GM19099 (cell line): ENCODE measurements around the gene IBSP.

ENCODE experiments used
- POLR2A ChIP-seq: IDR thresholded peaks from 3 replicates; pipeline ENCODE4 v1.6.1; 2011; ENCODE audit warnings: low read depth; ENCODE audit not compliant: insufficient read length; ENCODE audit errors: extremely low read depth

Gene IBSP

DNA sequence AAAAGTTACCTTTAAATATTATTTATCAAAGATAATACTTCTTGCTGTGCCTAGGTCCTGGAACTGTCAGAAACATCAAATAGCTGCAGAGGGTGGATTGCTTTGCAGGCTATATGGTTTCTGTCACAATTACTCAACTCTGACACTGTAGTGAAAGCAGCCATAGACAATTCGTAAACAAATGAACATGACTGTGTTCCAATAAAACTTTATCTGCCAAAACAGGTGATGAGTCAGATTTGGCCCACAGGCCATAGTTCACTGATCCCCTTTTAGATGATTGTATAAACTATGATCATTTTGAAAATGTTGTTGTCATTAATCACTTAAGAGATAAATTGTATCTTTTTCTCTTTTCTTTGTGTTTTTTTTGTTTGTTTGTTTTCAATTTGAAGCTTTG is 25.0 kb downstream of the IBSP start:
- no peak for TF ChIP-seq POLR2A

- no peak for TF ChIP-seq POLR2A
These were observed 33.3 kb downstream of the IBSP start, which contains the start of gene MEPE for GRCh38 chr4:87832669-87833068. Gene MEPE (plus strand): TSS chr4:87832969. CDS start chr4:87834715, 1,746 bp downstream.

DNA sequence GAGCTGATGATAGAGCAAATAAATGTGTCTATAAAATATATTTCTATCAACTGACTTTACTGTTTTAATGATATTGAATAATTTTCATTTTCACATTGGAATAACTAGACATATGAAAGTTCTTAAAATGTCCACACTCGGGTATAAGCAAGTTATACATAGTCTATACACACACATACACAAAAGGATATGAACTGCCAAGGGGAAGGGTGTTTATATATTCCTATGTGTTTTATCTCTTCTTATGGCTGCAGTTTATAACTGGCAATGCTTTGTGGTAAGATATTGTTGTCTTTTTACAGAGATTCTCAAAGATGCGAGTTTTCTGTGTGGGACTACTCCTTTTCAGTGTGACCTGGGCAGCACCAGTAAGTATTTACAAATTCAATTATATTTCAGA is 35.0 kb downstream of the IBSP start:
- TF ChIP-seq POLR2A, result no peak

- TF ChIP-seq POLR2A, result no peak
These were observed 35.8 kb downstream of the IBSP start for GRCh38 chr4:87835197-87835596.

- no peak for TF ChIP-seq POLR2A
These were observed 36.4 kb downstream of the IBSP start for GRCh38 chr4:87835743-87836142.

GRCh38 chr4:87838205-87838604 is 38.9 kb downstream of the IBSP start:
- TF ChIP-seq POLR2A, result no peak

GRCh38 chr4:87838890-87839591 is 39.7 kb downstream of the IBSP start:
- TF ChIP-seq POLR2A, result no peak

DNA sequence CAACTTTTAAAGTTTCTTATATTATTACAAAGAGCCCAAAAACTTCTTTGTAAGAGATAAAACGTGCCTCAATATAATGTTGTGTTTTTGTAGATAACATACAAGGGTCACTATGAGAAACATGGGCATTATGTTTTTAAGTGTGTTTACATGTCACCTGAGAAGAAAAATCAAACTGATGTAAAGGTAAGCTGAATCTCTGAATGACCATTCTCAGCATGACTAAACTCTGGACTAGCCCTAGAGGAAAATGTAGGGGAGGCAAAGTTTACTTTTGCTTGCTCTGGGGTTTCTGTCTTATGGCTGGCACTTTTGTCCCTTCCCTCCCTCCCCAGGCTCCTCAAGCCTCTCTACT is 40.2 kb downstream of the IBSP start:
- no peak for TF ChIP-seq POLR2A

DNA sequence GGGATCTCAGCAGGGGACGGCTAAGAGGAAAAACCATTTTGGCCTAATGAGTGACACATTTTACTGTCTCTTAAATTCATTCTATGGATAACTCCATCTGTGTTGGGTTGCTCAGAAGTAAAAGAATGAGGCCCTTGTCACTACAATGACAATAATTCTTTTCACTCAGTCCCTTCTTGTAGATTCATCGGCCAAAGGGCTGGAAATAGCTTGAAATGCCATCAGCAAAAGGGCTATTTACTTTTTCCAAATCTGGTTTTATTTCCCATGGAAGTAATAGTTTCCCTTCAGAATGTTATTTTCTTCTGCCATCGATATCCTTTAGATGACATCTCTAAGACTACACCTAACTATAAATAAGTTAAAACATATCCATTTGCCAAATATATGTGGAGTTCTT is 40.8 kb downstream of the IBSP start:
- no peak for TF ChIP-seq POLR2A

DNA sequence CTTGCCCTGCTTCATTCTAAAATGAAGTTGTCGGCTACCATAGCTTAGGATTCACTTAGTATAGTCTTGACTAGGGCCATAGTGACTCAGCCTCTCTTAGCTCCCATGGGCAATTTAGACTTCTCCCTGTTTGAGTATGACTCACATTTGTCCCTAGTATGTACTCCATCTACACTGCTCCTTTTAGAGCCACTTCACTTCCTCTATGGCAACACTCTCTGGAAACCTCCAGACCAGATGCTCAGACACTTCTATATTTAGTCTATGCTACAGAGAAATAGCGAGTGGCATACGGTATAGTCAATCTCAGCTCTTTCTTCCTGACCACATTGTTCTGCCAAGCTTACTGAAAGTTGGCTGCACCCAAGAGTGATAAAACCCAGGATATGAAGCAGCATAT is 44.6 kb downstream of the IBSP start:
- no peak for TF ChIP-seq POLR2A

- no peak for TF ChIP-seq POLR2A
These were observed 45.1 kb downstream of the IBSP start for GRCh38 chr4:87844452-87844851.

GRCh38 chr4:87846226-87846625 is 46.9 kb downstream of the IBSP start:
- TF ChIP-seq POLR2A, result no peak

GRCh38 chr4:87848622-87849351 is 49.4 kb downstream of the IBSP start:
- TF ChIP-seq POLR2A, result no peak

DNA sequence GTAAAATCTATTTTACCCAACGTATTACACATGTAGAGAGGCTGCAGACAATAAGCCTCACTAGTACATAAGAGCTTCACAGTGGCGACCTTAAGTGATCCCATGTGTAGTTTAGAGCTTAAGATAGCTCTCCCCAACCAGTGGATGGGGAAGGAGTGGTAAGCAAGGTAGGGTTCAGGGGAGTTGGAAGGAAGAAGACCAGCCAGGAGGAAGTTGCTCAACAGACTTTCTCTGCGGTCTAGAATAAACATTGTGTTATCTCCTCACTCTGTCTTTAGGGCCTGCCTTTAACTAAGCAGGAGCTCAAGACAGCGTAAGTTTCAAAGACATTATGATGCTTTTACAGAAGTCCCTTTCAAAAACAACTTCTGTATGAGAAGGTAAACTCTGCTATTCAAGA is 50.3 kb downstream of the IBSP start:
- TF ChIP-seq POLR2A, result no peak

- no peak for TF ChIP-seq POLR2A
These were observed 52.0 kb downstream of the IBSP start for GRCh38 chr4:87851332-87851731.

DNA sequence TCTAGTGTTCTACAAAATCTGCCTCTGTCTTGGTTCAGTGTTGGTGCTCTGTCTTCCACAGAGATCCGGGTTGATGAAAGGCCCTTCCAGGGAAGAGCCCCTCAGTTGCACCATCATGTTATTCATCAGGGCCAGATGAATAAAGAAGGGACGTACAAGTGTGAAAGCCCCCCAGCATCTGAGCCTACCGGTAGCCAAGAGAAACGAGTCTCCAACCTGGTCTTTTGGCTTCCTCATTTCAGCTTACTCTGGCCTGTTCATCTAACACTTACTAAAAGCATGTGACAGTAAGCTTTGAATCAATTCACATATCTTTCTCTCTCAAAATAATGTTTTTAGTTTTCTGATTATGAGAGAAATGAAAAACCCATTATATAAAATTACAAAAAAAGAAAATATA is 52.6 kb downstream of the IBSP start:
- TF ChIP-seq POLR2A, result no peak

DNA sequence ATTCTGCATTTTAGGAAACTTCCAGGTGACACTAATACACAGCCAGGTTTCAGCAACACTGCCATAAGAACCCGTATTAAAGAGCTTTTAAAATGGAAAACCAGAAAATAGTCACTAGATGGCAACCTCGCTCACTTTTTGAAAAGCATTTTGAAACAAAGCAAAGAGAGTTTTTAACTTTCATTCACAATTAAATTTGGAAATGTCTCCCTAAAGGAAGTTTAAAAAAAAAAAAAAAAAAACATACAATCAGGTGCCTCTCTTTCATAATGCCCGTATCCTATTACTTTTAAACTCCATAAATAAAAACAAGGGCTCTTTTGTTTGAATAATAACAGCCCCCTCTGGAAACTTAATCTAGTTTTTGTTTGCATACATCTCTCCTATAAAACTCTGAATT is 53.8 kb downstream of the IBSP start:
- TF ChIP-seq POLR2A, result no peak

DNA sequence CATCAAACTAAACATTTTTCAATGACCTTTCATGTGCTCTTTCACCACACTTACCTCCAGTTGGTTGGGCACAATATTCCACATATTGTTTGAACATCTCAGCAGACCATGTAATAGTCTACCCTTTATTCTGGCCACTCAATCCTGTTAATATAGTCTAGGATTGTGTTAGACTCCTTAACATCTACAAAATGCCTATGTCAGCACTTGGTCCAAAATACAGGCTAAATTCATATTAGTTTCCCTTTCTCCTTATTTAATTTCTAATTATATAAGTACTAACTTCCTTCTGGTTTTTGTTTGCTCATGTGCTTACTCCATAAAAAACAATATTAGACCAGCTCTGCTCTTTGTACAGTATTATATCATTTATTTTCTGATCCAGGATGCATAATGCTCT is 54.5 kb downstream of the IBSP start:
- no peak for TF ChIP-seq POLR2A

GRCh38 chr4:87855559-87855958 is 56.2 kb downstream of the IBSP start:
- no peak for TF ChIP-seq POLR2A
